BJ (cell line): Measurements from ENCODE around the gene STRN4. TPM values are rescaled to one million over a fixed set of nuclear protein-coding genes. Genes with fewer than 3 reads are reported as not detected.

Experiments
- CTCF ChIA-PET: fragments of 350-600 bp; formaldehyde crosslinking; extraction: SDS; loops from one replicate; lab custom pipeline; 2021; ENCODE audit warnings: antibody characterized with exemption, inconsistent platforms; lab: Yijun Ruan, JAX
- POLR2A ChIA-PET: fragments of 300-600 bp; sonication (Branson Sonifier 250); formaldehyde crosslinking; extraction: SDS; loops from one replicate; lab custom pipeline; 2021; ENCODE audit warnings: antibody characterized with exemption; lab: Charles Lee
- DNase-seq: peaks from one replicate; pipeline ENCODE4 v3.0.0-alpha.2; 2011; ENCODE audit warnings: low read depth
- H3K27me3 ChIP-seq: 2 replicates; pipeline ENCODE4 v1.6.0; 2011; ENCODE audit warnings: low read length; ENCODE audit not compliant: control insufficient read depth, insufficient read depth
- H3K36me3 ChIP-seq: 2 replicates; pipeline ENCODE4 v1.5.1; 2011; ENCODE audit warnings: low read length; ENCODE audit not compliant: control insufficient read depth, insufficient read depth
- H3K4me3 ChIP-seq: 2 replicates; pipeline ENCODE4 v1.5.1; 2011; ENCODE audit warnings: low read depth, mild to moderate bottlenecking, control low read depth, low read length
- polyA minus RNA-seq: library from RNA; depleted of rRNA, polyadenylated mRNA; stranded (reverse); fragments of >200 nt; gene quantifications from 2 replicates; pipeline ENCODE4 v1.2.3, GENCODE V29; 2011; rRNA and poly(A)+ RNA removed
- polyA plus RNA-seq: library from polyadenylated mRNA; depleted of rRNA; stranded (reverse); fragments of >200 nt; gene quantifications from 2 replicates; pipeline ENCODE4 v1.2.3, GENCODE V29; 2011; rRNA removed
- TF ChIP-seq, protein P1 (sequence below): IDR thresholded peaks from 2 replicates; pipeline ENCODE4 v1.5.1; 2011; ENCODE audit warnings: low read depth, mild to moderate bottlenecking, control low read depth, inconsistent platforms, low read length, moderate library complexity; ENCODE audit not compliant: insufficient read depth

Gene STRN4, protein sequence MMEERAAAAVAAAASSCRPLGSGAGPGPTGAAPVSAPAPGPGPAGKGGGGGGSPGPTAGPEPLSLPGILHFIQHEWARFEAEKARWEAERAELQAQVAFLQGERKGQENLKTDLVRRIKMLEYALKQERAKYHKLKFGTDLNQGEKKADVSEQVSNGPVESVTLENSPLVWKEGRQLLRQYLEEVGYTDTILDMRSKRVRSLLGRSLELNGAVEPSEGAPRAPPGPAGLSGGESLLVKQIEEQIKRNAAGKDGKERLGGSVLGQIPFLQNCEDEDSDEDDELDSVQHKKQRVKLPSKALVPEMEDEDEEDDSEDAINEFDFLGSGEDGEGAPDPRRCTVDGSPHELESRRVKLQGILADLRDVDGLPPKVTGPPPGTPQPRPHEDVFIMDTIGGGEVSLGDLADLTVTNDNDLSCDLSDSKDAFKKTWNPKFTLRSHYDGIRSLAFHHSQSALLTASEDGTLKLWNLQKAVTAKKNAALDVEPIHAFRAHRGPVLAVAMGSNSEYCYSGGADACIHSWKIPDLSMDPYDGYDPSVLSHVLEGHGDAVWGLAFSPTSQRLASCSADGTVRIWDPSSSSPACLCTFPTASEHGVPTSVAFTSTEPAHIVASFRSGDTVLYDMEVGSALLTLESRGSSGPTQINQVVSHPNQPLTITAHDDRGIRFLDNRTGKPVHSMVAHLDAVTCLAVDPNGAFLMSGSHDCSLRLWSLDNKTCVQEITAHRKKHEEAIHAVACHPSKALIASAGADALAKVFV
- polyA plus RNA-seq, result 40.5 and 78.6 TPM in 2 replicates
- 57.7 and 65.0 TPM in 2 replicates for polyA minus RNA-seq

DNA sequence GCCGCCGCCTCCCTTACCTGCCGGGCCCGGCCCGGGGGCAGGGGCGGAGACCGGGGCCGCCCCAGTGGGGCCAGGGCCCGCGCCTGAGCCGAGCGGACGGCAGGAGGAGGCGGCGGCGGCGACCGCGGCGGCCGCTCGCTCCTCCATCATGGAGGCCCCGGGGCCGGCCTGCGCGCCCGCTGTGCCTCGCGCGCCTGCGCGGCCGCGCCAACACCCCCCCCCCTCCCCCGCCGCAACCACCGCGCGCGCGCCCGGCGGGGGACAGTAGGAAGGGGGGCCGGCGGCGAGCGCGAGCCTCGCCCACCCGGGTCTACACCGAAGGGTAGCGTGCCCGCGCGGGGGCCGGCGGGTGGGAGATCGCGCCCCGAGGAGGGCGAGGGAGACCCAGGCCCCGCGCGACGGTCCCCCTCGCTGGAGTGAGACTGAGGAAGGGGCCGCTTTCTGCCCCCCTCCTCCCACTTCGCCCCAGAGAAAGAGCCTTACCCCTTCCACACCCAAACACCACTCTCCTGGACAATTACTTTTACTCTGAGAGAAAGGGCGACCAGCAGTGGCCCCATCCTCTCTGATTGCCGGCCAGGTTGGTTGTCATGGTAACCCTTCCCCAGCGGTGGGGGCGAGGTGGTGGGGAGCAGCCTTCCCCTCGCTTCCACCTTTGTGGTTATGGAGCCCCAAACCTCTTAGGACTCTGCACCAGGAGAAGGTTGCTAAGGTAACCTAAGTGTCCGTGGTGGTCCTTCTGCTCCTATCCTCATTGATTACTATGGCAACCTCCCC lies at the start of gene STRN4:
Gene STRN4, minus strand, starts transcription at position 170 of the 777 bp plus-strand sequence. Its CDS starts 20 bp downstream, at position 150.
- no peak for DNase-seq
- ChIA-PET CTCF (interaction anchor here (1.4 to 9.6 kb wide), 2 partner anchors 11 to 17 kb away, joined by 5 to 77 read pairs; no protein-coding TSS in a partner anchor), POLR2A (no interaction called here)
- peaks cover 2% of the 10 kb centered on the region for H3K36me3 ChIP-seq
- TF ChIP-seq, protein P1, sequence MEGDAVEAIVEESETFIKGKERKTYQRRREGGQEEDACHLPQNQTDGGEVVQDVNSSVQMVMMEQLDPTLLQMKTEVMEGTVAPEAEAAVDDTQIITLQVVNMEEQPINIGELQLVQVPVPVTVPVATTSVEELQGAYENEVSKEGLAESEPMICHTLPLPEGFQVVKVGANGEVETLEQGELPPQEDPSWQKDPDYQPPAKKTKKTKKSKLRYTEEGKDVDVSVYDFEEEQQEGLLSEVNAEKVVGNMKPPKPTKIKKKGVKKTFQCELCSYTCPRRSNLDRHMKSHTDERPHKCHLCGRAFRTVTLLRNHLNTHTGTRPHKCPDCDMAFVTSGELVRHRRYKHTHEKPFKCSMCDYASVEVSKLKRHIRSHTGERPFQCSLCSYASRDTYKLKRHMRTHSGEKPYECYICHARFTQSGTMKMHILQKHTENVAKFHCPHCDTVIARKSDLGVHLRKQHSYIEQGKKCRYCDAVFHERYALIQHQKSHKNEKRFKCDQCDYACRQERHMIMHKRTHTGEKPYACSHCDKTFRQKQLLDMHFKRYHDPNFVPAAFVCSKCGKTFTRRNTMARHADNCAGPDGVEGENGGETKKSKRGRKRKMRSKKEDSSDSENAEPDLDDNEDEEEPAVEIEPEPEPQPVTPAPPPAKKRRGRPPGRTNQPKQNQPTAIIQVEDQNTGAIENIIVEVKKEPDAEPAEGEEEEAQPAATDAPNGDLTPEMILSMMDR, result no peak
- H3K4me3 ChIP-seq, result peak within 1 kb of the TSS; percentile 99
- H3K27me3 ChIP-seq, result no peaks in the 10 kb centered on the region

DNA sequence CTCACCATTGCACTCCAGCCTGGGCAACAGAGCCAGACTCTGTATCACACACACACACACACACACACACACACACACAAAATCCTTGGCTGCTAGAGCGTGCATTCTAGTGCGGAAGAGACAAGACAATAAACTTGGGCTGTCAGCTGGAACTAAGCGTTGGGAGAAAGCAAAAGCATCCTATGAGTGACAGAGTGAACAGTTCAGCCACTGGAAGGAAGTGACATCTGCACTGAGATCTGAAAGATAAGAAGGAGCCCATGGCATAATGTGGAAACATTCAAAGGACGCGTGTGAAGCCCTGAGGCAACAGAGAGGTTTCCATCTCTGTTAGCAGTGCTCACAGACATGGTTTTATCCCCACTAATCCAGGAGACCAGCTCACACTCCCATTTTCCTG lies 45.7 kb upstream of the STRN4 start:
- POLR2A ChIA-PET, result no interaction called here
- Histone ChIP-seq H3K4me3 (no peak overlapping the region), H3K36me3 (no peaks in the 10 kb centered on the region), H3K27me3 (no peaks in the 10 kb centered on the region)
- TF ChIP-seq, protein P1, result no peak
- CTCF ChIA-PET, result interaction anchor here (1.0 kb wide), 1 partner anchor 48 kb away, joined by 3 read pairs; no protein-coding TSS in a partner anchor
- no peak for DNase-seq

DNA sequence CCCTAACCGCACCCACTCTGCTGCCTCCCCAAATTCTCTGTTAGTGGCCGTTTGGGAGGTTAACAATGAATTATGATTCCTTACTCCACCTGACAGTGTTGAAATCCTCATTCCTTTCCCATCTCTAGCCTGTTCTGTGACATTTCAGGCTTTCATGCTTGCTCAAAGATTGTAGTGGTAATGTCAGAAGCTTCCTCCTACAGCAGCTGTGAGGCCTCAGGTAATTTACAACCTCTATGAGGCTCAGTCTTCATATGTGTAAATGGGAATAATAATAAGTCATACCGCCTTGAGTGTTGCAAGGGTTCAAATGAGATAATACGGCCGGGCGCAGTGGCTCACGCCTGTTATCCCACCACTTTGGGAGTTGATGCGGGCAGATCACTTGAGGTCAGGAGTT lies 43.1 kb upstream of the STRN4 start:
- TF ChIP-seq, protein P1, result no peak
- POLR2A ChIA-PET, result no interaction called here
- DNase-seq, result no peak
- peaks cover 4% of the 10 kb centered on the region for H3K36me3 ChIP-seq
- H3K4me3 ChIP-seq, result no peak overlapping the region
- CTCF ChIA-PET, result interaction anchor here (1.2 to 5.5 kb wide), 3 partner anchors 52 to 224 kb away, joined by 3 to 40 read pairs (median 4); no protein-coding TSS in a partner anchor
- H3K27me3 ChIP-seq, result no peaks in the 10 kb centered on the region

DNA sequence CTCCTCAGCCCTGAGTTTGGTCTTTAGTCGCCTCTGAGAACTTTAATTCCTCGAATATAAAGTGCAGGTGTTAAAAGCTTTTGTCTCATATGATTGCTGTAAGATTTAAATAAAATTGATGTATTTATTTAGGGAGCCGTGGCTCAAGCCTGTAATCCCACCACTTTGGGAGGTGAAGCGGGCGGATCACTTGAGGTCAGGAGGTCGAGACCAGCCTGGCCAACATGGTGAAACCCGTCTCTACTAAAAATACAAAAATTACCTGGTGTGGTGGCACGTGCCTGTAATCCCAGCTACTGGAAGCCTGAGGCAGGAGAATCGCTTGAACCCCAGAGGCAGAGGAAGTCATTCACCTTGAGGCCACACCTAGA lies 42.7 kb upstream of the STRN4 start:
- TF ChIP-seq, protein P1, result no peak
- H3K4me3 ChIP-seq, result no peak overlapping the region
- POLR2A ChIA-PET, result no interaction called here

More for the DNA sequence above, 42.7 kb upstream of the STRN4 start:
- peaks cover 7% of the 10 kb centered on the region for H3K36me3 ChIP-seq
- CTCF ChIA-PET, result interaction anchor here (1.2 to 5.5 kb wide), 4 partner anchors 41 to 224 kb away, joined by 3 to 40 read pairs (median 4); no protein-coding TSS in a partner anchor
- no peak for DNase-seq
- no peaks in the 10 kb centered on the region for H3K27me3 ChIP-seq
